IMR-90 (cell line): Measurements from ENCODE around the gene NINJ2. TPM values are rescaled to one million over a fixed set of nuclear protein-coding genes. Genes with fewer than 3 reads are reported as not detected.

Experiments used
- ATAC-seq: fragments of 200-7000 bp; cut with Tn5 transposase; 2 replicates; pipeline ENCODE4 v1.9.1; 2020; ENCODE audit warnings: low read depth, mild to moderate bottlenecking, moderate library complexity
- BruUV-seq: library from RNA; stranded (reverse); fragments of 400-500 nt; replicated peaks from 2 replicates; lab custom pipeline; 2021; lab: Mats Ljungman, UMichigan
- CTCF ChIA-PET: fragments of 300-600 bp; formaldehyde crosslinking; extraction: SDS; loops from one replicate; lab custom pipeline; 2021; ENCODE audit warnings: antibody characterized with exemption; lab: Yijun Ruan, JAX
- POLR2A ChIA-PET: fragments of 300-600 bp; sonication (Branson Sonifier 250); formaldehyde crosslinking; loops from one replicate; lab custom pipeline; 2022; ENCODE audit warnings: antibody characterized with exemption; ENCODE audit not compliant: unreplicated experiment; lab: Charles Lee
- DNase-seq: peaks from one replicate; pipeline ENCODE4 v3.0.0; 2013
- H2AFZ ChIP-seq: replicated peaks from 2 replicates; pipeline ENCODE3; 2013; ENCODE audit warnings: low read length, mild to moderate bottlenecking; ENCODE audit not compliant: poor library complexity
- H2AK5ac ChIP-seq: 2 replicates; pipeline ENCODE4 v1.6.1; 2013; ENCODE audit warnings: low read depth, low read length, inconsistent platforms
- H2AK9ac ChIP-seq: replicated peaks from 2 replicates; pipeline ENCODE3; 2013; ENCODE audit warnings: mild to moderate bottlenecking, low read depth, low read length, moderate library complexity; ENCODE audit not compliant: poor library complexity
- H2BK120ac ChIP-seq: 2 replicates; pipeline ENCODE4 v1.6.1; 2013; ENCODE audit warnings: low read depth, low read length, inconsistent platforms
- H2BK15ac ChIP-seq: 3 replicates; pipeline ENCODE4 v1.6.1; 2013; ENCODE audit warnings: low read depth, low read length, inconsistent platforms
- H2BK20ac ChIP-seq: 2 replicates; pipeline ENCODE4 v1.6.1; 2013; ENCODE audit warnings: low read depth, mild to moderate bottlenecking, inconsistent platforms, low read length, moderate library complexity
- H2BK5ac ChIP-seq: 2 replicates; pipeline ENCODE4 v1.6.1; 2013; ENCODE audit warnings: mild to moderate bottlenecking, low read depth, low read length, inconsistent platforms; ENCODE audit not compliant: poor library complexity, severe bottlenecking
- H3K14ac ChIP-seq: replicated peaks from 2 replicates; pipeline ENCODE4 v1.6.1; 2013; ENCODE audit warnings: low read depth, low read length, inconsistent platforms
- H3K18ac ChIP-seq: 2 replicates; pipeline ENCODE4 v1.6.1; 2013; ENCODE audit warnings: low read depth, low read length, control low read depth
- H3K23ac ChIP-seq: 2 replicates; pipeline ENCODE4 v1.6.1; 2013; ENCODE audit warnings: low read depth, low read length, inconsistent platforms
- H3K27ac ChIP-seq: 2 replicates; pipeline ENCODE4 v1.5.1; 2013; ENCODE audit warnings: mild to moderate bottlenecking, control low read depth, low read length; ENCODE audit not compliant: insufficient read depth
- H3K27me3 ChIP-seq: 2 replicates; pipeline ENCODE4 v1.6.1; 2013; ENCODE audit warnings: low read length; ENCODE audit not compliant: control insufficient read depth, insufficient read depth
- H3K36me3 ChIP-seq: 2 replicates; pipeline ENCODE4 v1.6.1; 2013; ENCODE audit warnings: low read length, mixed read lengths; ENCODE audit not compliant: control insufficient read depth, insufficient read depth
- H3K4ac ChIP-seq: 2 replicates; pipeline ENCODE4 v1.6.1; 2013; ENCODE audit warnings: low read depth, low read length, inconsistent platforms
- H3K4me1 ChIP-seq: 2 replicates; pipeline ENCODE4 v1.6.1; 2013; ENCODE audit warnings: low read length, mixed read lengths; ENCODE audit not compliant: control insufficient read depth, insufficient read depth
- H3K4me2 ChIP-seq: 2 replicates; pipeline ENCODE4 v1.6.1; 2013; ENCODE audit warnings: low read depth, mild to moderate bottlenecking, control low read depth, low read length, moderate library complexity
- H3K4me3 ChIP-seq: 2 replicates; pipeline ENCODE4 v1.5.1; 2013; ENCODE audit warnings: low read depth, mild to moderate bottlenecking, control low read depth, low read length, moderate library complexity; ENCODE audit not compliant: insufficient read depth
- H3K56ac ChIP-seq: 2 replicates; pipeline ENCODE4 v1.6.1; 2013; ENCODE audit warnings: low read length, inconsistent platforms; ENCODE audit not compliant: insufficient read depth; ENCODE audit errors: extremely low read depth
- H3K79me1 ChIP-seq, 2 experiments: 2 replicates each; pipeline ENCODE4 v1.6.1; 2013; ENCODE audit warnings: low read length in 2 of 2, inconsistent platforms in 1 of 2, low read depth in 1 of 2
- H3K9ac ChIP-seq: 2 replicates; pipeline ENCODE4 v1.6.1; 2013; ENCODE audit warnings: low read depth, low read length, control low read depth
- H3K9me1 ChIP-seq: 2 replicates; pipeline ENCODE4 v1.6.1; 2013; ENCODE audit warnings: low read length, inconsistent platforms; ENCODE audit not compliant: insufficient read depth
- H3K9me3 ChIP-seq: 2 replicates; pipeline ENCODE4 v1.6.1; 2013; ENCODE audit warnings: low read length; ENCODE audit not compliant: control insufficient read depth, insufficient read depth
- H4K20me1 ChIP-seq: 2 replicates; pipeline ENCODE4 v1.6.1; 2013; ENCODE audit warnings: low read length, inconsistent platforms; ENCODE audit not compliant: insufficient read depth
- H4K5ac ChIP-seq: 2 replicates; pipeline ENCODE4 v1.6.1; 2013; ENCODE audit warnings: mild to moderate bottlenecking, low read depth, low read length, control low read depth
- H4K8ac ChIP-seq, 2 experiments: 2 replicates each; pipeline ENCODE4 v1.6.1; 2013; ENCODE audit warnings: low read depth in 2 of 2, low read length in 2 of 2, control low read depth in 1 of 2, inconsistent platforms in 1 of 2
- H4K91ac ChIP-seq: 2 replicates; pipeline ENCODE4 v1.6.1; 2013; ENCODE audit warnings: low read depth, low read length, inconsistent platforms; ENCODE audit not compliant: insufficient read depth
- MXI1 ChIP-seq: IDR thresholded peaks from 2 replicates; pipeline ENCODE4 v1.6.1; 2012; ENCODE audit warnings: low read depth, mild to moderate bottlenecking, low read length, moderate library complexity, borderline replicate concordance
- NFE2L2 ChIP-seq: fragments of 150-350 bp; IDR thresholded peaks from 2 replicates; pipeline ENCODE4 v1.6.1; 2016; ENCODE audit warnings: low read depth, mild to moderate bottlenecking, low read length
- RAD21 ChIP-seq: IDR thresholded peaks from 2 replicates; pipeline ENCODE4 v1.6.1; 2012; ENCODE audit warnings: low read length, improper control_type of control experiment
- WGBS, 2 experiments: methylation state at CpG; one replicate each; pipeline versions ENCODE4 v1.1.5 to v1.1.7; 2013; ENCODE audit warnings: missing lambda C conversion rate in 2 of 2; ENCODE audit not compliant: insufficient read length in 1 of 2; ENCODE audit errors: extremely low coverage in 2 of 2; 5-methylcytosine and 5-hydroxymethylcytosine counted together
- dilution Hi-C: fragments of 300-500 bp; cut with HindIII; formaldehyde crosslinking; loops from one replicate; pipeline ENCODE4 v1.14.3; 2018; ENCODE audit warnings: low sequenced_read_pairs; ENCODE audit not compliant: unreplicated experiment
- in situ Hi-C: fragments of 300-500 bp; cut with MboI; formaldehyde crosslinking; loops from 3 replicates; pipeline ENCODE4 v1.14.3; 2019; ENCODE audit warnings: low sequenced_read_pairs, inconsistent platforms, mixed read lengths
- intact Hi-C: fragments of 100-400 bp; cut with micrococcal nuclease; formaldehyde crosslinking; loops from 2 replicates; pipeline ENCODE4 v1.10.0; 2022
- polyA plus RNA-seq, 3 experiments: library from polyadenylated mRNA; depleted of rRNA; stranded (reverse); fragments of >200 nt; gene quantifications; 2 replicates each; pipeline ENCODE4 v1.2.3, GENCODE V29; 2012; ENCODE audit warnings: low replicate concordance in 1 of 3
- total RNA-seq: library from RNA; depleted of rRNA; stranded (reverse); fragments of >200 nt; gene quantifications from 2 replicates; pipeline ENCODE4 v1.2.3, GENCODE V29; 2012
- TF ChIP-seq, protein P1 (sequence below): fragments of 150-350 bp; IDR thresholded peaks from 2 replicates; pipeline ENCODE4 v1.6.1; 2017; ENCODE audit warnings: mild to moderate bottlenecking, antibody characterized with exemption, low read length, low read depth
- TF ChIP-seq, protein P2 (sequence below): fragments of 150-350 bp; IDR thresholded peaks from 2 replicates; pipeline ENCODE4 v1.6.1; 2016; ENCODE audit warnings: low read depth, mild to moderate bottlenecking, low read length, moderate library complexity, borderline replicate concordance

NINJ2 gene
- total and polyA plus RNA-seq, 2 of the 4 experiments (the other 2 are of a cell fraction), result not detected

DNA sequence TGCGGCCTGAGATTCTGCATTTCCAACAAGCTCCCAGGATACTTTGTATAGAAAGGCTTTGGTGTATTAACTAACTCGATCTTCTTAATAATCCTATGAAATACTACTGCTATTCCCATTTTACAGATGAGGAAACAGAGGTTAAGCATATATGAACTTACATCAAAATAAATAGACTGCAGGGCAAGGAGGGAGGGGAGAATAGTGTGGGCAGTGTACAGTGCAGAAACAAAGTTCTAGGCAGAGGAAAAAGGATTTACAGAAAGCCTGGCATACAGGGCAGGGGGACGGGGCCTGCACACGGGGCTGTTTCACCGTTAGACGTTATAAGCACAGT, 19.0 kb downstream of the NINJ2 start (continued):
- no peak for TF ChIP-seq MXI1
- no peak for TF ChIP-seq RAD21

DNA sequence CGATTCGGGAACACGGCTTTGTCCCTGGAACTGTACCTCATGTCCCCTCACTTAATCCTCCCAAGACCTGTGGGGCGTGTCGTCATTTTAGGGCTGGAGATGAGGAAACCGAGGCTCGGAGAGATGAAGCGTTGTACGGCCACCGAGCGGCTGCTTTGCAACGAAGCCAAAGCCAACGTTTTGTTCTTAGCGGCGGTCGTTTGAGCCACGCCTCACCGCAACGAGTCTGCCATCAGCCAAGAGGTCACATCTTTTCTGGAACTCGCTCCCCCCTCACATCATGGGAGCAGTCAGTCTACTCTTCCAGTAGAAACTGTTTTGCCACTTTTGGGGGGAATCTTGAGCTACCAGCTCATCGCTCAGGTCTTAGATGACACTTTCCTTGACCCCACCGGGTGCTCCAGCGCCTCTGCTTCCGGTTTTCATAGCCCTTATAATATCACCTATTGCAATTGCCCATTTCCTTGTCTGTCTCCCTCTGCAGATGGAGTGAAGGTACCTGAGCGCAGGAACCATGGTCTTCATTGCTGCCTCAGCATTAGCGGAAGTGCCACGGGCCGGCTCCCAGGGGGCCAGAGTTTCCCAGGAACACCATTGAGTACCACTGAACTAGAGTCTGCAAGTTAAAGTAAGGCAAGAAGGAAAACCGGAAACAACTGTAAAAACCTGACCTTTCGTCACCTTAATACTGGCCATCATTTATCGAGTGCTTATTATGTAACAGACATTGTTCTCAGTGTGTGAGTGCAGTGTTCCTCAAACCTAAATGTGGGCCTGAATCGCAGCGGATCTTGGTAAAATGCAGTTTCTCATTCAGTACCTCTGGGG, 19.6 kb downstream of the NINJ2 start:
- Histone ChIP-seq H3K9ac (peak overlapping the region; percentile 71; the same call in 1 of the 2 replicates), H3K4me2 (peak overlapping the region; percentile 67), H3K56ac (no peak overlapping the region; the same call in 1 of the 2 replicates), H3K4ac (peak overlapping the region; percentile 94), H2AK9ac (peak overlapping the region; percentile 95), H2AK5ac (peak overlapping the region; percentile 95), H3K36me3 (no peaks in the 10 kb centered on the region), H3K14ac (peak overlapping the region; percentile 48), H3K23ac (peak overlapping the region; percentile 92), H4K5ac (peak overlapping the region; percentile 89), H2BK20ac (peak overlapping the region; percentile 47), H2BK120ac (peak overlapping the region; percentile 72; the same call in 1 of the 2 replicates), H3K9me1 (peaks cover 15% of the 10 kb centered on the region), H3K9me3 (no peaks in the 10 kb centered on the region), H3K4me1 (peaks cover 11% of the 10 kb centered on the region), H2AFZ (peak overlapping the region; percentile 96), H4K20me1 (no peaks in the 10 kb centered on the region), H3K79me1 (peaks cover 0 to 7% of the 10 kb centered on the region in 2 experiments; a peak in 1 of 4 replicates), H2BK15ac (peak overlapping the region; percentile 60; the same call in 2 of the 3 replicates), H2BK5ac (peak overlapping the region; percentile 57), H4K91ac (peak overlapping the region; percentile 86), H3K4me3 (peak overlapping the region; percentile 36; the same call in 1 of the 2 replicates), H3K27me3 (no peaks in the 10 kb centered on the region), H3K27ac (no peak overlapping the region; the same call in 1 of the 2 replicates), H3K18ac (peak overlapping the region; percentile 58; the same call in 1 of the 2 replicates), H4K8ac (peak overlapping the region; percentile 95 to 98)
- DNase-seq, result no peak
- BruUV-seq, result no TSS peak
- TF ChIP-seq, protein P1, sequence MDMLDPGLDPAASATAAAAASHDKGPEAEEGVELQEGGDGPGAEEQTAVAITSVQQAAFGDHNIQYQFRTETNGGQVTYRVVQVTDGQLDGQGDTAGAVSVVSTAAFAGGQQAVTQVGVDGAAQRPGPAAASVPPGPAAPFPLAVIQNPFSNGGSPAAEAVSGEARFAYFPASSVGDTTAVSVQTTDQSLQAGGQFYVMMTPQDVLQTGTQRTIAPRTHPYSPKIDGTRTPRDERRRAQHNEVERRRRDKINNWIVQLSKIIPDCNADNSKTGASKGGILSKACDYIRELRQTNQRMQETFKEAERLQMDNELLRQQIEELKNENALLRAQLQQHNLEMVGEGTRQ, result no peak
- 0 out of 2 replicates have a peak, but pooled peaks have one; percentile 1 for TF ChIP-seq NFE2L2
- TF ChIP-seq, protein P2, sequence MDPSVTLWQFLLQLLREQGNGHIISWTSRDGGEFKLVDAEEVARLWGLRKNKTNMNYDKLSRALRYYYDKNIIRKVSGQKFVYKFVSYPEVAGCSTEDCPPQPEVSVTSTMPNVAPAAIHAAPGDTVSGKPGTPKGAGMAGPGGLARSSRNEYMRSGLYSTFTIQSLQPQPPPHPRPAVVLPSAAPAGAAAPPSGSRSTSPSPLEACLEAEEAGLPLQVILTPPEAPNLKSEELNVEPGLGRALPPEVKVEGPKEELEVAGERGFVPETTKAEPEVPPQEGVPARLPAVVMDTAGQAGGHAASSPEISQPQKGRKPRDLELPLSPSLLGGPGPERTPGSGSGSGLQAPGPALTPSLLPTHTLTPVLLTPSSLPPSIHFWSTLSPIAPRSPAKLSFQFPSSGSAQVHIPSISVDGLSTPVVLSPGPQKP, result no peak
- POLR2A ChIA-PET, result no interaction called here
- CTCF ChIA-PET, result no interaction called here
- in situ Hi-C loops, result no loop called here
- WGBS, 2 experiments, result 73% methylated on average over 9 of the region's 33 CpGs; no CpG with 5 or more reads in 1 of the 2 experiments
- intact Hi-C loops, result no loop called here
- ATAC-seq, result no peak
- dilution Hi-C loops, result no loop called here
